ENCODE data around the gene PCYT2. TPM values are rescaled to one million over a fixed set of nuclear protein-coding genes. Genes with fewer than 3 reads are reported as not detected.

PCYT2 gene
- total and polyA plus RNA-seq, 9 of the 15 experiments (the other 6 are each of a cell fraction or from before 2014, with no cell fraction given), result 0.92 to 134 (median 82.5) TPM

DNA sequence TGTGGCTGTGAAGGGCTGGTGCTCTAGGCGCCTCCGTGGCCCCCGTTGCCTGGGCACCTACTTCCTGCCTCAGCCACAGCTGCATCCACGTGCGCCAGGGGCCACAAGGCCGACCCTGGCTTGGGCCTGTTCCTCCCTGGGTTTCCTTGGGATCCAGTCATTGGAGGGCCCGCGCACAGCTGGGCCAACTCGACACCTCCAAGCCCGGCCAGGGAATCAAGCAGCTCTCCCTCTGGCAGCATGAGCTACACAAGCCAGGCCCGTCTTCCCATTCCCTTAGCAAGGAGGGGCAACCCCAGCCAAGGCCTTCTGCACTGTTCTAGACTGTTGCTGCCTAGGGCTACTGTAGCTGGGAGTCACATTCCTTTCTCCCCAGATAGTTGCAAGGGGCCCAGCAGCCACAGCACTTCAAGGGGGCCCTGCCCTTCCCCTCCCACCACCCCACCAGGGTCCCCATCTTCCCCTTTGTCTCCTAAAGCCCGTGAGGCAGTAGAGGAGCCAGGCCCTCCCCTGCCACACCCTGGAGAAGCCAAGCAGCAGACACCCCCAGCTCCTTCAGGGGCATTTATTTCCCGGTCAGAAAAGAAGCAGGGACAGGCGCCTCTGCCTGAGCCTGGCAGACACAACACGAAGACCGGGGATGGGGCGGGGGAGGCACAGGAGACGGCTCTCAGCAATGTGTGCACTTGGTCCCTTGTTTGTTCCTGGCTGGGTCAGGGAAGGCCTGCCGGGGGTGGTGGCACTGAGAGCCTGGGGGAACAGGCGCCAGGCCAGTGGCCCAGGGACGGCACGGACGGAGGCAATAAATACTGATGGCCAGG, 43.8 kb downstream of the PCYT2 start (continued):
- no peak for TF ChIP-seq CSDE1 (IDR thresholded peaks at IDR 0.05)
- no peak; the same call in 1 of the 2 replicates for TF ChIP-seq ELF2 (CRISPR knock-in tag; IDR thresholded peaks at IDR 0.05)
- TF ChIP-seq, protein P1, sequence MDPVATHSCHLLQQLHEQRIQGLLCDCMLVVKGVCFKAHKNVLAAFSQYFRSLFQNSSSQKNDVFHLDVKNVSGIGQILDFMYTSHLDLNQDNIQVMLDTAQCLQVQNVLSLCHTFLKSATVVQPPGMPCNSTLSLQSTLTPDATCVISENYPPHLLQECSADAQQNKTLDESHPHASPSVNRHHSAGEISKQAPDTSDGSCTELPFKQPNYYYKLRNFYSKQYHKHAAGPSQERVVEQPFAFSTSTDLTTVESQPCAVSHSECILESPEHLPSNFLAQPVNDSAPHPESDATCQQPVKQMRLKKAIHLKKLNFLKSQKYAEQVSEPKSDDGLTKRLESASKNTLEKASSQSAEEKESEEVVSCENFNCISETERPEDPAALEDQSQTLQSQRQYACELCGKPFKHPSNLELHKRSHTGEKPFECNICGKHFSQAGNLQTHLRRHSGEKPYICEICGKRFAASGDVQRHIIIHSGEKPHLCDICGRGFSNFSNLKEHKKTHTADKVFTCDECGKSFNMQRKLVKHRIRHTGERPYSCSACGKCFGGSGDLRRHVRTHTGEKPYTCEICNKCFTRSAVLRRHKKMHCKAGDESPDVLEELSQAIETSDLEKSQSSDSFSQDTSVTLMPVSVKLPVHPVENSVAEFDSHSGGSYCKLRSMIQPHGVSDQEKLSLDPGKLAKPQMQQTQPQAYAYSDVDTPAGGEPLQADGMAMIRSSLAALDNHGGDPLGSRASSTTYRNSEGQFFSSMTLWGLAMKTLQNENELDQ (CRISPR knock-in tag; IDR thresholded peaks at IDR 0.05; ENCODE audit: borderline replicate concordance), result no peak
- no peak for TF ChIP-seq WHSC1 (IDR thresholded peaks at IDR 0.05; ENCODE audit: low read length)
- TF ChIP-seq, protein P2, sequence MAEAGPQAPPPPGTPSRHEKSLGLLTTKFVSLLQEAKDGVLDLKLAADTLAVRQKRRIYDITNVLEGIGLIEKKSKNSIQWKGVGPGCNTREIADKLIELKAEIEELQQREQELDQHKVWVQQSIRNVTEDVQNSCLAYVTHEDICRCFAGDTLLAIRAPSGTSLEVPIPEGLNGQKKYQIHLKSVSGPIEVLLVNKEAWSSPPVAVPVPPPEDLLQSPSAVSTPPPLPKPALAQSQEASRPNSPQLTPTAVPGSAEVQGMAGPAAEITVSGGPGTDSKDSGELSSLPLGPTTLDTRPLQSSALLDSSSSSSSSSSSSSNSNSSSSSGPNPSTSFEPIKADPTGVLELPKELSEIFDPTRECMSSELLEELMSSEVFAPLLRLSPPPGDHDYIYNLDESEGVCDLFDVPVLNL (CRISPR knock-in tag; IDR thresholded peaks at IDR 0.05; ENCODE audit: low read depth), result no peak
- no peak for TF ChIP-seq ZNF408 (CRISPR knock-in tag; IDR thresholded peaks at IDR 0.05; ENCODE audit: low read depth)
- TF ChIP-seq SRSF7 (optimal IDR thresholded peaks at IDR 0.05; ENCODE audit: low read depth, low read length), result no peak
- TF ChIP-seq VEZF1 (CRISPR knock-in tag; IDR thresholded peaks at IDR 0.05), result no peak
- TF ChIP-seq PHB (CRISPR knock-in tag; IDR thresholded peaks at IDR 0.05), result no peak
- TF ChIP-seq NR2C1 (IDR thresholded peaks at IDR 0.05), result no peak
- no peak for TF ChIP-seq NR2C1 (tag; IDR thresholded peaks at IDR 0.05)
- no peak for TF ChIP-seq XRCC3 (IDR thresholded peaks at IDR 0.05)
- TF ChIP-seq SP1 (CRISPR knock-in tag; IDR thresholded peaks at IDR 0.05), result no peak
- TF ChIP-seq LEF1 (IDR thresholded peaks at IDR 0.05), result no peak
- TF ChIP-seq MEIS2 (IDR thresholded peaks at IDR 0.05; ENCODE audit: partially characterized antibody), result no peak
- TF ChIP-seq HSF4 (CRISPR knock-in tag; IDR thresholded peaks at IDR 0.05; ENCODE audit: borderline replicate concordance), result no peak
- no peak for TF ChIP-seq HCFC1 (IDR thresholded peaks at IDR 0.05; ENCODE audit: low read depth, low read length)
- TF ChIP-seq MED1 (CRISPR knock-in tag; IDR thresholded peaks at IDR 0.05; ENCODE audit: borderline replicate concordance), result no peak
- no peak for TF ChIP-seq ZNF12 (CRISPR knock-in tag; IDR thresholded peaks at IDR 0.05)
- TF ChIP-seq ZNF79 (CRISPR knock-in tag; IDR thresholded peaks at IDR 0.05; ENCODE audit: low read depth), result no peak
- no peak for TF ChIP-seq BRF2 (IDR thresholded peaks at IDR 0.05; ENCODE audit: borderline replicate concordance, insufficient read depth, insufficient read length)
- TF ChIP-seq, protein P3, sequence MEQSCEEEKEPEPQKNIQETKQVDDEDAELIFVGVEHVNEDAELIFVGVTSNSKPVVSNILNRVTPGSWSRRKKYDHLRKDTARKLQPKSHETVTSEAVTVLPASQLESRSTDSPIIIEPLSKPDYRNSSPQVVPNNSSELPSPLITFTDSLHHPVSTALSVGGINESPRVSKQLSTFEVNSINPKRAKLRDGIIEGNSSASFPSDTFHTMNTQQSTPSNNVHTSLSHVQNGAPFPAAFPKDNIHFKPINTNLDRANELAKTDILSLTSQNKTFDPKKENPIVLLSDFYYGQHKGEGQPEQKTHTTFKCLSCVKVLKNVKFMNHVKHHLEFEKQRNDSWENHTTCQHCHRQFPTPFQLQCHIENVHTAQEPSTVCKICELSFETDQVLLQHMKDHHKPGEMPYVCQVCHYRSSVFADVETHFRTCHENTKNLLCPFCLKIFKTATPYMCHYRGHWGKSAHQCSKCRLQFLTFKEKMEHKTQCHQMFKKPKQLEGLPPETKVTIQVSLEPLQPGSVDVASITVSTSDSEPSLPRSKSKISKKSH (CRISPR knock-in tag; IDR thresholded peaks at IDR 0.05), result no peak
